ENCODE results near the gene SYCP2L. TPM values are rescaled to one million over a fixed set of nuclear protein-coding genes. Genes with fewer than 3 reads are reported as not detected.
"Not testable (repeated sequence)": the region's sequence is repeated elsewhere in the genome, so short reads cannot be mapped to it uniquely, and the experiment has no call there.

SYCP2L gene
- total RNA-seq, 2 donors from 2014 or later = 0.46 to 3.7 TPM

GRCh38 chr6:10896691-10897090, 9.8 kb downstream of the SYCP2L start:
- H3K27me3 ChIP-seq (replicated peaks; ENCODE audit: insufficient read depth) = no peaks in the 10 kb centered on the region
- no peaks in the 10 kb centered on the region for H3K36me3 ChIP-seq
- DNase-seq (ENCODE audit: low spot score) = no peak
- no peak overlapping the region for H3K4me3 ChIP-seq
- no peaks in the 10 kb centered on the region for H3K9me3 ChIP-seq
- no peaks in the 10 kb centered on the region for H3K4me1 ChIP-seq (replicated peaks)
- intact Hi-C loops (cut with DNase I) = no loop called here
- H3K27ac ChIP-seq = no peak overlapping the region
- WGBS = 78% methylated on average over 3 of the region's 3 CpGs
- TF ChIP-seq CTCF (IDR thresholded peaks at IDR 0.05) (no peak), POLR2A (IDR thresholded peaks at IDR 0.05) (no peak), POLR2AphosphoS5 (IDR thresholded peaks at IDR 0.05) (no peak)

- Histone ChIP-seq H3K36me3 (no peaks in the 10 kb centered on the region), H3K4me3 (no peak overlapping the region), H3K4me1 (replicated peaks) (no peaks in the 10 kb centered on the region), H3K27me3 (replicated peaks; ENCODE audit: insufficient read depth) (no peaks in the 10 kb centered on the region), H3K27ac (no peak overlapping the region), H3K9me3 (no peaks in the 10 kb centered on the region)
- 87% methylated on average over 4 of the region's 4 CpGs for WGBS
- intact Hi-C loops (cut with DNase I) = no loop called here
- DNase-seq (ENCODE audit: low spot score) = no peak
- TF ChIP-seq POLR2A (IDR thresholded peaks at IDR 0.05) (no peak), CTCF (IDR thresholded peaks at IDR 0.05) (no peak), POLR2AphosphoS5 (IDR thresholded peaks at IDR 0.05) (no peak)
These were observed 14.9 kb downstream of the SYCP2L start for GRCh38 chr6:10901770-10902169.

- Histone ChIP-seq H3K4me3 (no peak overlapping the region), H3K4me1 (replicated peaks) (no peaks in the 10 kb centered on the region), H3K9me3 (no peaks in the 10 kb centered on the region), H3K27me3 (replicated peaks; ENCODE audit: insufficient read depth) (no peaks in the 10 kb centered on the region), H3K36me3 (no peaks in the 10 kb centered on the region), H3K27ac (no peak overlapping the region)
- intact Hi-C loops (cut with DNase I) = no loop called here
- 94% methylated on average over 7 of the region's 7 CpGs for WGBS
- TF ChIP-seq CTCF (IDR thresholded peaks at IDR 0.05) = no peak
- no peak for TF ChIP-seq POLR2A (IDR thresholded peaks at IDR 0.05)
- no peak for DNase-seq (ENCODE audit: low spot score)
These were observed 17.2 kb downstream of the SYCP2L start for GRCh38 chr6:10904015-10904414.

GRCh38 chr6:10908228-10908627, 21.4 kb downstream of the SYCP2L start:
- no peaks in the 10 kb centered on the region for H3K9me3 ChIP-seq
- no peak overlapping the region for H3K27ac ChIP-seq
- 83% methylated on average over 1 of the region's 1 CpG for WGBS
- no peaks in the 10 kb centered on the region for H3K27me3 ChIP-seq (replicated peaks; ENCODE audit: insufficient read depth)
- no peak overlapping the region for H3K4me3 ChIP-seq
- TF ChIP-seq POLR2A (IDR thresholded peaks at IDR 0.05) = no peak
- TF ChIP-seq CTCF (IDR thresholded peaks at IDR 0.05) = no peak
- no peaks in the 10 kb centered on the region for H3K36me3 ChIP-seq
- no peak for DNase-seq (ENCODE audit: low spot score)
- H3K4me1 ChIP-seq (replicated peaks) = no peaks in the 10 kb centered on the region
- intact Hi-C loops (cut with DNase I) = no loop called here

GRCh38 chr6:10919520-10919919, 32.7 kb downstream of the SYCP2L start:
- intact Hi-C loops (cut with DNase I) = not testable (repeated sequence)
- 95% methylated on average over 3 of the region's 3 CpGs for WGBS

More at GRCh38 chr6:10919520-10919919, 32.7 kb downstream of the SYCP2L start:
- DNase-seq (ENCODE audit: low spot score); H3K9me3 ChIP-seq; H3K36me3 ChIP-seq; H3K27ac ChIP-seq; H3K4me1 ChIP-seq (replicated peaks); H3K4me3 ChIP-seq; H3K27me3 ChIP-seq (replicated peaks; ENCODE audit: insufficient read depth): not testable (repeated sequence)
